Activated CD4-positive, alpha-beta T cell treated with anti-CD3 and anti-CD28 coated beads, Interleukin-2, amount 50 U/mL, for 1 hour (primary cell): ENCODE measurements around the gene NR3C1.
"Not testable (repeated sequence)": the region's sequence is repeated elsewhere in the genome, so short reads cannot be mapped to it uniquely, and the experiment has no call there.

Experiments
- DNase-seq: peaks from one replicate; pipeline ENCODE4 v3.0.0-alpha.2; 2020

Gene NR3C1

DNA sequence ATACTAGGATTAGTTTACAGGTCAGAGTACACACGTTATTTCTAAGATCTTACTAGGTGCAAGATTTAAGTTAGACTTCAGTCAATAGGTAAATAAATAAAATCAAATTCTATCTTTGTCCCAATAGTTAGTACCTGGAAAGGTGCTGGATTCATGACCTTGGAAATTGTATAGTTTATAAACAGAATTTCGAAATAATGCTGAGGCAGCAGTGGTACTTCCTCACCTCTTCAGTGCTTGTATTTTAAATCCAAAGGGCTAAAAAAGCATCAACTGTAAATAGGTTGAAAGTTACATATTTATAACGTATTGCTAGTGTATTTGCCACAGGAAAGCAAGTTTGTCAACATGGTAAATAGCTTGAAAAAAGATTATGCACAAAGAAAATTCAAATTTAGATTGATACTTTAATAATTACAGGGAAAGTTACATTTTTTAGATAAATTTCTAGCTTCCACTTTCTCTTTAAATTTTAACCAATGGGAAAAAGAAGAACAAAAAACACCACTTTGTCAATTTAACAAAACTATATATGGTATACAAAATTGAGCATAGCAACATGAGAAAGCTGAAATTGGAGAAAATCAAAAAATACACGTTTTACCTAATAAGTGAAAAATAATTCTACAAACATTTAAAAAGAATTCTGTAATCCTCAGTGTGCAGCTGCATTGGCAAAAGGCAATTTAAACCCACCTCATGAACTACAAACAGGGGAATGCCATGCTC is 46.5 kb downstream of the NR3C1 start:
- DNase-seq: no peak

DNA sequence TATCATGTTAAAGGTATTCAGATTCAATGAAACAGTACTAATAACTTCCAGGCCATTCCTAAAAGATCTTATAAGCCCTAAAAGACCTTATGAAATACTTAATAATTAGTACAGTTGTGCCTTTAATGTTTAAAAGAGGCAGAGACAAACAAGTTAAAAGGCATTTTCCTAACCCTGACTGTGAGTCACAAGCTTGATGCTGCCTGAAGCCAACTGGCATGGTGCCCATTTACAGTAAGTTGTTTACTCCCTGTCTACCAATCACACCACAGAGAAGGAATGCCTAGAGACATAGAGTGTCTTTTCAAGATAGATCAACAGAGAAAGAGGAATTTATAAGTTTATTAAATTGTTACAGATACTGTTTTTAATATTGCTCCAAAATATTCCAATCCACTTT is 47.8 kb downstream of the NR3C1 start:
- DNase-seq: peak; percentile 64

DNA sequence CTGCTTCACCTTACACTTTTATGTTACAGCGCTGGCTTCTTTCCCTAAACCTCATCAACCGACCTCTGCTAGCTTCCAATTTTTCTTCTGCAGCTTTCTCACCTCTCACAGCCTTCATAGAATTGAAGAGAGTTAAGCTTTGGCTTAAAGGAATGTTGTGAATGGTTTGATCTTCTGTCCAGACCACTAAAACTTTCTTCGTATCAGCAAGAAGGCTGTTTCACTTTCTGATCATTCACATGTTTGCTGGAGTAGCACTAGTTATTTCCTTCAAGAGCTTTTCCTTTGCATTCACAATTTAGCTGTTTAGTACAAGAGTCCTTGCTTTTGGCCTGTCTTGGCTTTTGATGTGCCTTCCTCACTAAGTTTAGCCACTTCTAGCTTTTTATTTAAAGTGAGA is 49.5 kb downstream of the NR3C1 start:
- DNase-seq: no peak

DNA sequence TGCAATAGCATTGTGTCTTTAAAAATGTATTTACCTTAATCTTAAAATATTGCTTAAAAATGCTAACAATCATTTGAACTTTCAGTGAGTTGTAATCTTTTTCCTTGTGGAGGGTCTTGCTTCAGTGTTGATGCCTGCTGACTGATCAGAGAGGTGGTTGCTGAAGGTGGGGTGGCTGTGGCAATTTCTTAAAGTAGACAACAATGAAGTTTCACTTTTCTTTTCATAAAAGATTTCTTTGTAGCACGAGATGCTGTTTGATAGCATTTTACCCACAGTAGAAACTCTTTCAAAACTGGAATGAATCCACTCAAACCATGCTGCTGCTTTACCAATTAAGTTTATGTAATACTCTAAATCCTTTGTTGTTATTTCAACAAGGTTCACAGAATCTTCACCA is 50.8 kb downstream of the NR3C1 start:
- no peak for DNase-seq

DNA sequence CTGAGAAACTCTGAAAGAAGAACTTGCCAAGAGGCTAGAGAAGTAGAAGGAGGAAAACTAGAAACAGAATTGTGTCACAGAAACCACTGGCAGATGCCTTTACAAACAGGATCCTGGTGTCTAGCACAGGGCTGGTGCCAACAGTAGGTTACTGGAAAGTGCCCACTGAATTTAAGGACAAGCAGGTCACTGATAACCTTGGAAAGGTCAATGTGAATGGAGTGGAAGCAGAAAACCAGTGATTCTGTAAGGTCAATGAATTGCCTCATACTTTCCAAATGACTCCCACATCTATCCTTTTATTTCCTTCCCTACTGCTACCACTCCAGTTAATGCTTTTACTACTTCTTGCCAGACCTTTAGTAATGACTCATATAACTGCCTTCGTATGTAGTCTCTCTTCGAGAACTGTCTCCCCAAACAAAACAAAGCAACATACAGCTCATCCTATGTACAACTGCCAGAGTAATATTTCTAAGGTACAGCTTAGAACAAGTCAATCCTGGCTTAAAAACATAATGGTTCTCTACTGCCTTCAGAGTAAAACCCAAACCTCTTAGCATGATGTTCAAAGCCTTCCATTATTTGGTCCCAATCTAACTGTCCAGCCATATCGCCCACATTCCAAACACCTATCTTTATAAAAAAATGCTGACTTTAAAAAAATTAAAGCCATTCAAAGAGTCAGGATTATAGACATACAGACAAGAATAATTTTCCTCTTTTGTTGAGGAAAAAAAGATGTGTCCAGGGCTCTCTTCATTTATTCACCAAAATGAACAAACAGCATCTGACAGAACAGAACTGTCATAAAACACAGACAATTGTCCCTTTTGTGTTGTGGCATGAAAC is 52.5 kb downstream of the NR3C1 start:
- no peak for DNase-seq

DNA sequence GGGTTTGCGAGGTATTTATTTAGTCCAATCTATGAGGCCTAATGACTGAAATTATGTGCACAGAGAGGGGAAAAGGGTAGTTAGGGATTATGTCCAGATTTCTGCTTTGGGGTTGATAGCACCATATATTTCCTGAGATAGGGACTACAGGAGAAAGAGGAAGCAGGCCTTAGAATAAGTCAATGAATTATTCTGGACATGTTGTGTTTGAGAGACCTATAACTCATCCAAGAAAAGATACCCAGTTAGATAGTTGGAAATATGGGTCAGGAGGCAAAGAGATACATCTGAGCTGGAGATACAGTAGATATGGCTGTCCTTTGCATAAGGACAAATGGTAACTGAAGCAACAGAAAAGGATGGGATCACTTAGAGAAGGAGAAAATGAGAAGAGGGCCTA is 53.1 kb downstream of the NR3C1 start:
- DNase-seq: no peak

DNA sequence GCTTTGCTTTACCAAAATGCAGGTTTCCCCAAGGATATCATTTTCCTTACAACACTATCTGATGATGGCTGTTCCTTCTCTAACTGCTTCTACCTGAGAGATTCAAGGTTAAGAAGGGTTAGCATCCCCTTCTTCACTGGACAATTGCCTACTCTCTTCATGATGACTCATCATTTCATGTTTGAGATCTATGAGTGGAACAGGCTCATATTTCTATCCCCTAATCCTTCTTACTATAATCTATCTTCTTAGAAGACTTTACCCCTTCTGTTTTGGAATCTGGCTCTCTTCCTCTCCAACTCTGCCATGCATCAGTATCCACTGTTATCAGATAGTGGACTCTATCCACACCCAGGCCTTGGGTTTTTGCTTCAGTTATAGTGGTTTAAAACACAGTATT is 54.3 kb downstream of the NR3C1 start:
- DNase-seq: no peak

DNA sequence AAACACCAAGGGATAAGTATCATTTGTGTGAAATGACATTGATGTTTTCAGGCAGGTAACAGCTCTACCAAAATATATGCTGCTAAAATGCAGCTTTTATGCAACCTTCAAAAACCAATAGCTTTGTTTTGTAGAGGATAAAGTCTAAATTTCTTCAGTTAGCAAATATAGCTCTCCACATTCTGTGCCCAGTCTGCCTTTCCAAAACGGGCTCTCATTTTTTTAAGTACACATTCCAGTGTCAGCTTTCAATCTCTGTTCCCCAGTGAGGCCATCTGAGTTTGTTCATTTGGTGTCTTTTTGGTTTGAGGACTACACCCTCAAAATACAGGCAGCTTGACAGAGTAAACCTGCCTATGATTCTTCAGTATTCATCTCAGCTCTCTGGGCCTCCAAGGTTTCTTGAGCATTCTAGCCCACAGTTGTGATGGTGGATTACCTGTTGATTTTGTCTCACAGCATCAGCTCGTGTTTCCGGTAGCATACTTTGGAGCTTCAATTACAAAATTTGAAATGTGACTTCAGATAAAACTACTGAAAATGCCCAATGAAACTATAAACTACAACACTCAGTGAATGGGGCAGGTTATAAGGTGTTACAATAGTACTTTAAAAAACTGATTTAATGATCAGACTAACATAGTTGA is 55.7 kb downstream of the NR3C1 start:
- no peak for DNase-seq

DNA sequence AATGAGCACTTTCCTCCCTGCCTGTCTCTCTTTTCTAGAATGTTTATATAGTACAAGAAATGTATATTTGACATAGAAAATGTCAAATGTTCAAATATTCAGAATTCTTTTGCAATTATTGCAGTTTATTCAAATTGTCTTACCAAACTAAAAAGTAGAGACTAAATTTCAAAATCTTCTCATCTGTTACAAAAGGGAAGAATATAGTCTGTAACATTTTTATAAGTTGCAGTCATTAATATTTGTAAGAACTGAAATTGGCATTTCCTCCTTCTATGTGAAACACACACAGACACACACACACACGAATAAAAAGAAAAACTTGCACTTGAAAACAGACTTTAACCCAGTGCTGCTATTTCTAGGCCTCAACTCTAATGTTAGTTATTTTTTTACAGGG is 56.4 kb downstream of the NR3C1 start:
- no peak for DNase-seq

DNA sequence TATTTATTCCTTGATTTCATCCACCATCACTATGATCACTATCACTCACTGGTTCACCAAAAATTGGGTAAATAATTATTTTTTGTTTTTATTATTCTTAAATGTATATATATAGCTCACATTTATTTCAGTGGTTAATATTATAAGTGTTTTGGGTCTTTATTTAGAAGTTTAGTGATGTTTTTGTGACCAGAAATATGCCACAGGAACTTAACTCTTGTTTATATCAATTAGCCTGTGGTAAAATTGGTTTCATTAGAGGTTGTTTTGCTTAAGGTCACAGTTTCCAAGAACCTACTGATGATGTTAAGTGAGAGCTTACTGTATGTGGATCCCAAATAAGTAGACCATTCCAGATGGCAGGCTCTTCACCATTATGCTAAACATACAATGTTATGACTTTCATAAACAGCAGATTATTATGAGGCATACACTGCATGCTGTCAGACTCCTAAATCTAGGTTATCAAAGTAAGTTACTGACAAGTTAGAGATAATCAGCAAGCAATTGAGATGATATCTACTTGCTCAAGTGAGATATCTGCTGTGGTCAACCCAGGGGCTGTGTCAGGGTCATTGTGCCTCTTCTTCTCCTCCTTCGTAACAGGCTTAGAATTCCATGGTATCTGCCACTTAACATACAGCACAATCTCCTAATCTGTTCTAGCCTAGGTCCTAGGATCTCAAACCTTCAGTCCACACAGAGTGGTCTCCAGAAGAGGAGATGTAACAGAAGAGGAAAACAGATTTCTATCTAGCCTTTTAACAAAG is 57.6 kb downstream of the NR3C1 start:
- no peak for DNase-seq

DNA sequence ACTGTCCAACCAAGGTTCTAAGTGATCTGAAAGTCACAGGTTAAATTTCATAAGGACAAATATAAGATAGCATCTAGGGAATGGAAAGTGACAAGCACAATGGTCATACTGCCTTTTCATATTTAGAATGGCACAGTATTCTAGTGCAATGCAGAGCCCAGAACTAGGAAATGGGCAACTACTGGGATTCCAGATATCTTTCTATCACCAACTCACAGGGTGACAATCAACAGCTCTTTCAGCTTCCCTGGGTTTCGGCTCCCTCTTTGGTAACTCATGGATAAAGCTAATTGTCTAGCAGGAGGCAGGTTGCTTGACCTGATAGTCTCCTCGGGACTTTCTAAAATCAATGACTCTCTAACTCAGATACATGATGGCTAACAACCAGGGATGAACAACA is 60.4 kb downstream of the NR3C1 start:
- no peak for DNase-seq

DNA sequence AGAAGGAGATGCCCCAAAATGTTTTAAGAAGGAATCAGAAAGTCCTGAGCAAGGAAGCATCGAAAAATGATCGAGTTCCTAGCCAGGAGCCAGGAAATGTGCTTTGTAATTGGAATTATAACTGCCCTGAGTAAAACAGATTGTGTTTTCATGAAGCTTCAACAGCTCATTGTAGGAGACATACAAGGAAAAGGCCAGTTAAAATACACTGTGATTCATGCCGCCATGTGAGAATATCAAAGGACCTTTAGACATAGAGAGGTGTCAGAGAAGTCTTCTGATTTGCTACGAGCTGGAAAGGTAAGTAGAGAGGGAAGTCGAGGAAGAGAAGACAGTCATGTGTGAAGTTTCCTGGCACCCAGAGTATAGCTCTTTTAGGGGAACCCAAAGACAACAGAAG is 60.9 kb downstream of the NR3C1 start:
- no peak for DNase-seq

DNA sequence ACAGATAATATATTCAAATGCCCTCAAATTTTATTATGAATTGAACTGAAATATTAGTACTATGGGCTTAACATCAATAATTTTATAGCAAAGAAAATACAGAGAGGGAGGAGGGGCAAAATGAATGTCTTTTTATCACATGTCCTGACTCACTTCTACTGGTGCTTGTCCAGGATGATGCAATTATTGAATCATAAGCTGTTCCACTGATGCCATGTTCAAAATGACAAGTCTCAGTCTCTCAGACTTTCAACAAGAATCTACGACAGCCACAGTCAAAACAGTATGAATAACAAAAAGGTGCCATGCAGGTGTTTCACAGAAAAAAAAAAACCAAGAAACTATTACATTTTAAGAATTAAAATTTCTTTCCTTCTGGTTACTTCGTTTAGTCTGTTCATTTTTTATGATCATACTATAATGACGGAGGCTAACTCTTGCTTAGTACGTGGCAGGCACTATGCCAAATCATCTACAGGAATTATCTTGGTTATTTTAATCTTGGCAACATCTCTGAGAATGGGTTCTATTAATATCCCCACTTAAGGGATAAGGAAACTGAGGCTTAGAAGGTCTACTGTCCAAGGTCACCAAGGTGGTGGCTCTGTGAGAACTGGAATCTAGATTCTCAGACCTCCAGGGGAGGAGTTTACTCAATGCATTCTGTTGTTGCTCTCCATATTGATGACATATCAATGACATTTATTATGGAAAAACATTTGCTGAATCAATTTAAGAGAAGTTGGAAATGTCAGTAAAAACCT is 61.5 kb downstream of the NR3C1 start:
- no peak for DNase-seq

DNA sequence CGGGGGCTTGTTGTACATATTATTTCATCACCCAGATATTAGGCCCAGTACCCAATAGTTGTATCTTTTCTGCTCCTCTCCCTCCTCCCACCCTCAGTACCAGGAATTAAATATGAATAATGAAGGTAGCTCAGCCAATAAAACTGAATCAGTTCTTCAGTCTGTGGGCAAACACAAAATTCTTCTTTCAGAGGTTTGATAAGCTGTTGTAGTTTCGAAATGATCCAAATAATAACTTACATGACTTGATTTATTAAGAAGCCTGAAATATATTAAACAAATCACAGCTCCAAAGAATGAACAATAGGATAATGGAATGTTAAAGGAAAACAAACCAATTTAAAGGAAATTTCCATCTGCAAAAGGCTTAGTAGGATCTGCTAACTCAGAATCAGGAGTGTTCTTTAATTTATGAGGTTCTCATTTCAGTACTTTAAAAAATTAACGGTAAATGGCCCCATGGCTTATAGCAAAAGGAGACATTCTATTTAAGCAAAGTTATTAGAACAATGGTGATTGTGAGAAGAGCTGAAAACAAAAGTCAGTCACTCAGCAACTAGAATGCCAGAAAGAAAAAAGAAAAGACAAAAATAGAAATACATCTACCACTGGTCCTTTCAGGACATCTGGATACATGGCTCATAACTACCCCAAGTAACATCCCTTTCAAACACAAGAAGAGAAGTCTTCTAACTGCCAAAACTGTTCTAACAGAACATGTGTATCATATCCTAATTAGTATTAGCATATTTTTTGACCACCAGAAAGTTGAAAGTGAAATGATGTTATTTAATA is 62.4 kb downstream of the NR3C1 start:
- DNase-seq: no peak

DNA sequence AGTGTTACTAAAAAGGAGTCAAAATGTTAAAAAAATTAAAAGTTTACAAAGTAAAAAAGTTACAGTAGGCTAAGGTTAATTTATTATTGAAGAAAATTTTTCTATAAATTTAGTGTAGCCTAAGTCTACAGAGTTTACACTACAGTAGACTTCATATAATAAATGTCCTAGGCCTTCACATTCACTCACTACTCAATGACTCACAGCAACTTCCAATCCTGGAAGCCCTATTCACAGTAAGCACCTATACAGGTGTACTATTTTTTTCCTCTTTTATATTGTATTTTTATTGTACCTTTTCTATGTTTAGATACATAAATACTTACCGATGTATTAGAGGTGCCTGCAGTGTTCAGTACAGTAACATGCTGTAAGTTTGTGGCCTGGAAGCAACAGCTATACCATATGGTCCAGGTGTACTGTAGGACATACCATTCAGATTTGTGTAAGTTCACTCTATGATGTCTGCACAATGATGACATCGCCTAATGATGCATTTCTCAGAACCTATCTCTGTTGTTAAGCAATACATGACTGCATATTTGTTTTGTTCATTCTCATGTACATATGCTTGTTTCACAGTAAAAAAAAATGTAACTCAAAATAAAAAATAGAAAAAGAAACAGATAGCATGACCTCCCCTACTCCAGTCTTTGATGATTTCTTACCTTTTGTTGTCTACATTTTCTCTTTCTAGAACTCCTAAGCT is 64.7 kb downstream of the NR3C1 start:
- no peak for DNase-seq

DNA sequence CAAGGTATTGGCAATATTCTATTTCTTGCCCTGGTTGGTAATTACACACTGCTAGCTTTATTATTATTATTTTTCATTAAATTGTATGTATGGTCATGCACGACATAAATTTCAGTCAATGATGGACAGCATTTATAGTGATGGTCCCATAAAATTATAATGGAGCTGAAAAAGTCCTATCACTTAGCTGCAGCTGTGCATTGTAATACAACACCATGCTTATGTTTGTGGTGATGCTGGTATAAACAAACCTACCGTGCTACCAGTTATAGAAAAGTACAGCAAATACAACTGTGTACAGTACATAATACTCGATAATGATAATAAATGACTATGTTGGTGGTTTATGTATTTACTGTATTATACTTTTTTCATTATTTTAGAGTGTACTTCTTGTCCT is 65.5 kb downstream of the NR3C1 start:
- DNase-seq: no peak

DNA sequence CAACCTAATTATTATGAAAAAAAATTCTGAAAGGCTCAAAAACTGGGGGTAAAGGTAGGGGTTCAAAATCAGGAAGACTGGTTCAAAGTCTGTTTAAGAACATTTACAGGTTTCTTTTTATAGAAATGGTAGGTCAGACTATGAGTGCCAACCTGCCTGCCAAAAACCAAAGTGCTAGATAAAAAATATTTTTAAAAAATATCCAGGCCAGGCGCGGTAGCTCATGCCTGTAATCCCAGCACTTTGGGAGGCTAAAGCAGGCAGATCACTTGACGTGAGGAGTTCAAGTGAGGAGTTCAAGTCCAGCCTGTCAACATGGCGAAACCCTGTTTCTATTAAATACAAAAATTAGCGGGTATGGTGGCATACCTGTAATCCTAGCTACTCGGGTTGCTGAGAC is 67.0 kb downstream of the NR3C1 start:
- no peak for DNase-seq

DNA sequence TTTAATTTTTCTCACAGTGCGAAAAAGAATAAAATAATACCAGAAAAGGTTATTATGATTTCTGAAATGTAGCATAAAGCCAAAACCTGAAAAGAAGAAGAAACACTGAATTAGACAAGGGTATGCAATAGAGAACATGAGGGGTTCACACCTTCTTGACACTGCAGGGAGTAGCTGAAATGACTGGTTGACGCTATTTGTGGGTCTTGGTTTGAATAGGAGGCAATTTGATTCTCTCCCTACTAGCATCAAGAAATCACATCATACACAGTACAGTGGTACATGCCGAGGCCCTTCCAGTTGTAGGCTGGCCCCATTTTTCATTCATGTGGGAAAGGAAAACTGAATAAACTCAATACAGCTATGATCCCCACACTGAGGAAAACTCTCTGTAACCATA is 68.6 kb downstream of the NR3C1 start:
- no peak for DNase-seq

DNA sequence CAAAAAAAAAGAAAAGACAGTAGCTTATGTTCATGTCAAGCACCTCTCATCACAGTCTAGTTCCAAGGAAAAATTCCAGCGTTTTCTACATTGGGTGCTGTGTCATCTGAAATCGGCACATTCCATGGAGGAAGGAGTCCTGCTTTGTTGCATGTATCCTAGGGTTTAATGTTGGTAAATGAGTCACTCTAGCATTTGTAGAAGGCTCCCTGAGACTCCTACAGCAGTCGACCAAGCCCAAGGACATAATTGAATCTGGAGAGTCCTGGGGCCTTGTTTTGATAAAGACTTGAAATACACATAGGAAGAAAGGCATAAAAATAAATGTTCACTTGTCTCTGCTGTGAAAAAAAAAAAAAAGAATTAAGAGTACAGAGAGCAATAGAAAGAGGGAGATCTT is 69.1 kb downstream of the NR3C1 start:
- not testable (repeated sequence) for DNase-seq

DNA sequence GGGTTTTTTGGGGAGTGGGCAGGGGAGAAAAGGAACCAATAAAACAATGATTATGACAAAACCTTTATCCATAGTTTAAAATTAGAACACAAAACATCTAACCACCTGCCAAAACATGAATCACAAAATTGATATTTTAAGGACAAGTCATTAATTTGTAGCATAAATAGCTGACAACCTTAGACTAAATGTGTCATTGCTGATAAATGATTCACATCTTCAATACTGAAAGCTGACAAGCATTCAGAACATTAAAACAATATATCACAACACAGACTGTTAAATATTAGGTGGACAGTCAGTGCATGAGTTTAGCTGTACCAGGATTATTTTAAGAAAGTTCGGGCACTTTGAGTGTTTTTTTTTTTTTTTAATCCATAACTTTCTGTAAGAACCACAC is 71.5 kb downstream of the NR3C1 start:
- no peak for DNase-seq

DNA sequence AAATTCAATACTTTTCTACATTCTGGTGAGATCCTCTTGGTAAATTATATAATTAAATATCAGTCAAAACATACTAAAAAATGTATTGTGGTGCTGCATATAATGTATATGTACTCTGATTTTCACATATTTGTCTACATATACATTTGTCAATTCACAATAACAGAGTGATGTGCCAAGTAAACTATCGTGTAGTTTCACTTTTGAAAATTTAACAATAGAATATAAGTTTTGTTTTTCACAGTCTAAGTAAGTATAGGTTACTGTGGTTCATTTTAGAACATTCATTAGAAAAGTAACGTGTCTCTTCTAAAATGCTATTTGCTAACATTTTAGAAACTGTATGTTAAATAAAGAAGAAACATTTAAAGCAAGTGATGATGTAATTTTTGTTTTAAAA is 73.6 kb downstream of the NR3C1 start:
- DNase-seq: no peak
